Measurements from ENCODE around the gene BCL2L1.

BCL2L1 gene

GRCh38 chr20:31759836-31760518 lies 37.3 kb upstream of the BCL2L1 start:
- no peak for TF ChIP-seq CTCF (IDR thresholded peaks at IDR 0.05; ENCODE audit: low read depth, low read length, missing control alignments)
- no peak overlapping the region for H3K4me3 ChIP-seq (ENCODE audit: low read depth, low read length)
- no peak for DNase-seq (ENCODE audit: low read depth)
- in situ Hi-C loops (cut with HindIII; ENCODE audit: low sequenced_read_pairs) = loop anchor here (5.0 kb wide), 1 partner anchor 52 kb away; no protein-coding TSS in a partner anchor

GRCh38 chr20:31758991-31759390 lies 36.3 kb upstream of the BCL2L1 start:
- TF ChIP-seq CTCF (IDR thresholded peaks at IDR 0.05; ENCODE audit: low read depth, low read length, missing control alignments) = no peak
- DNase-seq (ENCODE audit: low read depth) = no peak
- H3K4me3 ChIP-seq (ENCODE audit: low read depth, low read length) = no peak overlapping the region
- in situ Hi-C loops (cut with HindIII; ENCODE audit: low sequenced_read_pairs) = loop anchor here (5.0 kb wide), 1 partner anchor 53 kb away; no protein-coding TSS in a partner anchor

- TF ChIP-seq CTCF (IDR thresholded peaks at IDR 0.05; ENCODE audit: low read depth, low read length, missing control alignments) = no peak
- no peak overlapping the region for H3K4me3 ChIP-seq (ENCODE audit: low read depth, low read length)
- in situ Hi-C loops (cut with HindIII; ENCODE audit: low sequenced_read_pairs) = loop anchor here (5.0 kb wide), 1 partner anchor 54 kb away; no protein-coding TSS in a partner anchor
- DNase-seq (ENCODE audit: low read depth) = no peak
These were observed 35.9 kb upstream of the BCL2L1 start for GRCh38 chr20:31758521-31758920.

- DNase-seq (ENCODE audit: low read depth) = no peak
- H3K4me3 ChIP-seq (ENCODE audit: low read depth, low read length) = no peak overlapping the region
- TF ChIP-seq CTCF (IDR thresholded peaks at IDR 0.05; ENCODE audit: low read depth, low read length, missing control alignments) = no peak
- in situ Hi-C loops (cut with HindIII; ENCODE audit: low sequenced_read_pairs) = loop anchor here (5.0 kb wide), 1 partner anchor 55 kb away; no protein-coding TSS in a partner anchor
These were observed 34.6 kb upstream of the BCL2L1 start for GRCh38 chr20:31757254-31757653.

GRCh38 chr20:31751126-31751525 lies 28.5 kb upstream of the BCL2L1 start:
- no peak overlapping the region for H3K4me3 ChIP-seq (ENCODE audit: low read depth, low read length)
- in situ Hi-C loops (cut with HindIII; ENCODE audit: low sequenced_read_pairs) = no loop called here
- TF ChIP-seq CTCF (IDR thresholded peaks at IDR 0.05; ENCODE audit: low read depth, low read length, missing control alignments) = no peak
- DNase-seq (ENCODE audit: low read depth) = peak; percentile 94

GRCh38 chr20:31749223-31749622 lies 26.6 kb upstream of the BCL2L1 start:
- in situ Hi-C loops (cut with HindIII; ENCODE audit: low sequenced_read_pairs) = loop anchor here (5.0 kb wide), 1 partner anchor 273 kb away; no protein-coding TSS in a partner anchor
- TF ChIP-seq CTCF (IDR thresholded peaks at IDR 0.05; ENCODE audit: low read depth, low read length, missing control alignments) = no peak

More at GRCh38 chr20:31749223-31749622, 26.6 kb upstream of the BCL2L1 start:
- no peak overlapping the region for H3K4me3 ChIP-seq (ENCODE audit: low read depth, low read length)
- DNase-seq (ENCODE audit: low read depth) = no peak
